Adrenal gland (tissue), 12 donors: ENCODE data around the gene LAMC3. TPM values are rescaled to one million over a fixed set of nuclear protein-coding genes. Genes with fewer than 3 reads are reported as not detected.

Source experiments
- DNase-seq, 7 donors: peaks; one replicate each; pipeline ENCODE4 v3.0.0-alpha.2; 2019 to 2020
- H3K27ac ChIP-seq, 5 donors: fragments of 200-600 bp; sonication (generic) in 4 of 5; 1 replicate in 3 of 5; 2 replicates in 2 of 5; pipeline versions ENCODE4 v1.5.1 to v1.8.0; 2016 to 2020; ENCODE audit warnings: mild to moderate bottlenecking in 1 of 5
- H3K27me3 ChIP-seq: fragments of 200-600 bp; 2 replicates; pipeline ENCODE4 v1.8.0; 2021
- H3K36me3 ChIP-seq, 2 donors: fragments of 200-600 bp; replicated peaks in 1 of 2; 1 replicate in 1 of 2; 2 replicates in 1 of 2; pipeline versions ENCODE4 v1.5.1 to v1.8.0; 2018 to 2022
- H3K4me1 ChIP-seq, 2 donors: fragments of 200-600 bp; replicated peaks in 1 of 2; 1 replicate in 1 of 2; 2 replicates in 1 of 2; pipeline versions ENCODE4 v1.5.1 to v1.8.0; 2018 to 2021
- H3K4me3 ChIP-seq, 4 donors: fragments of 200-600 bp; sonication (generic) in 3 of 4; one replicate each; pipeline ENCODE4 v1.5.1; 2016 to 2018
- H3K9me3 ChIP-seq, 3 donors: fragments of 200-600 bp; sonication (generic) in 1 of 3; replicated peaks in 1 of 3; 1 replicate in 2 of 3; 2 replicates in 1 of 3; pipeline versions ENCODE4 v1.5.1 to v1.8.0; 2016 to 2021
- POLR2A ChIP-seq, 2 donors: fragments of 450-650 bp; IDR thresholded peaks; one replicate each; pipeline ENCODE4 v1.6.1; 2017; ENCODE audit warnings: antibody characterized with exemption in 2 of 2, mild to moderate bottlenecking in 2 of 2, moderate library complexity in 1 of 2
- WGBS, 4 donors: extraction: QIAGEN DNeasy Blood & Tissue Kit in 2 of 4; methylation state at CpG; one replicate each; pipeline versions ENCODE4 v1.1.5 to v1.1.7; 2013 to 2017; 5-methylcytosine and 5-hydroxymethylcytosine counted together
- intact Hi-C, 2 donors: fragments of 100-400 bp; cut with DNase I; formaldehyde crosslinking; loops; one replicate each; pipeline versions ENCODE4 v1.14.1 to v1.15.0; 2022 to 2023
- polyA plus RNA-seq, 3 donors: library from polyadenylated mRNA; stranded (reverse); fragments of 200-250 nt in 2 of 3; fragments of 350-450 nt in 1 of 3; fragmentation: Illumina TruSeq in 1 of 3; extraction: RNeasy Lipid Tissue Mini Kit (QIAGEN cat#74804) in 1 of 3; gene quantifications; one replicate each; pipeline ENCODE4 v1.2.3, GENCODE V29; 2013 to 2014
- total RNA-seq, 9 donors: library from RNA; depleted of rRNA in 4 of 9; stranded (reverse); fragments of >200 nt in 4 of 9; fragments of 120-200 nt in 1 of 9; fragmentation: NEBNext Ultra II Directional in 1 of 9; extraction: Animal tissue kit (Norgen Biotek cat#: 25700) in 1 of 9; gene quantifications; one replicate each; pipeline versions ENCODE4 v1.1.0 to v1.2.4, GENCODE V29; 2013 to 2023
- TF ChIP-seq, protein P1 (sequence below), 6 experiments: fragments of 450-650 bp in 4 of 6; fragments of 200-600 bp in 2 of 6; sonication (generic) in 1 of 6; IDR thresholded peaks; 1 replicate in 5 of 6; 2 replicates in 1 of 6; pipeline versions ENCODE4 v1.5.1 to v1.8.0; 2016 to 2021; ENCODE audit warnings: antibody characterized with exemption in 6 of 6, mild to moderate bottlenecking in 2 of 6, moderate library complexity in 1 of 6
- donor health status: healthy with polysubstance abuse.
- donor health status: Bipolar disorder and iron deficiency.
- donor health status: DM: yes; HTN: yes; CAD: no.
- donor health status: DM: no; HTN: no; CAD: no.
- donor health status: DM: no; HTN: no; CAD: no.
- donor health status: DM: yes; HTN: yes; CAD: no.

LAMC3 gene
- total and polyA plus RNA-seq, 12 donors = 3.3 to 125 (median 49.7) TPM

DNA sequence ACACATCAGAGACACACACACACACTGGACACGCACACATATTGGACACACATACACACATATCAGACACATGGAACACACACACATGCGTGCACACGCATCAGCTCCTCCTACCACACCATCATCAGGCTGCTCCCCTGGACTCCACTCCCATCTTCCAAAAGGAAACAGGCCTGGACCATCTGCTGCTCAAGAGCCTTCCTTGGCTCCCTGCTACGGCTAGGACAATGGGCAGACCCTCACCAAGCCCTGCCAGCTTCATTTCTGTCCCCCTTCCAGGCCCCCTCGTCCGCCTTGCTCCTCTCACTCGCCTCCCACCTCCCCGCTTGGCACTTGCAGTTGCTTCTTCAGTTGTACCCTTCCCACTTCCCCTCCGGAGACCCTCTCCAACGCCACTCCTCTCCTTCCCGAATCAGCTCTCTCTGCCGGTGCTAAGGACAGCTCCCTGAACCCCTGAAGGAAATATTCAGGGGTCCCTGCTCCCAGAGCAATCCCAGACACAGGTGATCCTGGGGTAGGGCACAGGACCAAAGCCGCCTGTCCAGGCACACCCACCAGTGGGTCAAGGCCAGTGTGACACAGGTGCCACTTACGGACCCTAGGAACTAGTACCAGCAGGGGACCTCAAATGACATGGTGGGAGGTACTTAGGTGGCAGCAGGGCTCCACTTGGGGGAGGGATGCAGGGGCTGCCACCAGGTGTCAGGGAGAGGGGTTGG, 12.1 kb upstream of the LAMC3 start:
- WGBS, 4 donors = 73 to 88% (median 83%) methylated on average over 13 to 14 of the region's 14 CpGs
- no peak for TF ChIP-seq POLR2A (IDR thresholded peaks at IDR 0.05)
- TF ChIP-seq, protein P1, sequence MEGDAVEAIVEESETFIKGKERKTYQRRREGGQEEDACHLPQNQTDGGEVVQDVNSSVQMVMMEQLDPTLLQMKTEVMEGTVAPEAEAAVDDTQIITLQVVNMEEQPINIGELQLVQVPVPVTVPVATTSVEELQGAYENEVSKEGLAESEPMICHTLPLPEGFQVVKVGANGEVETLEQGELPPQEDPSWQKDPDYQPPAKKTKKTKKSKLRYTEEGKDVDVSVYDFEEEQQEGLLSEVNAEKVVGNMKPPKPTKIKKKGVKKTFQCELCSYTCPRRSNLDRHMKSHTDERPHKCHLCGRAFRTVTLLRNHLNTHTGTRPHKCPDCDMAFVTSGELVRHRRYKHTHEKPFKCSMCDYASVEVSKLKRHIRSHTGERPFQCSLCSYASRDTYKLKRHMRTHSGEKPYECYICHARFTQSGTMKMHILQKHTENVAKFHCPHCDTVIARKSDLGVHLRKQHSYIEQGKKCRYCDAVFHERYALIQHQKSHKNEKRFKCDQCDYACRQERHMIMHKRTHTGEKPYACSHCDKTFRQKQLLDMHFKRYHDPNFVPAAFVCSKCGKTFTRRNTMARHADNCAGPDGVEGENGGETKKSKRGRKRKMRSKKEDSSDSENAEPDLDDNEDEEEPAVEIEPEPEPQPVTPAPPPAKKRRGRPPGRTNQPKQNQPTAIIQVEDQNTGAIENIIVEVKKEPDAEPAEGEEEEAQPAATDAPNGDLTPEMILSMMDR (IDR thresholded peaks at IDR 0.05) = no peak

DNA sequence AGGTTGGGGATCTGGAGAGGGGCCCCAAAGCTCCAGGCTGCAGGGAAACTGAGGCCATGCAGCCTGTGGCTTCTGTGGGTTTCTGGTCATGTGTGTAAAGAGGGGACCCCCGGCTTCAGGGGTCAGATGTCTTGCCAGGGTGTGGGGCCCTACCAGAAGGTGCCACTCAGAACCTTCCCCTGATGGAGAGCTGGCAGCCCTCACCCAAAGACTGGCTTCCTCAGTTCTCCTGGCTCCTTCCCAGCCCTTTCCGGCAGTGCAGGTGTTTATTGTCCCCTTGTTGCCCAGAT, 11.6 kb upstream of the LAMC3 start:
- Histone ChIP-seq H3K4me3 (no peak overlapping the region), H3K27ac (no peak overlapping the region), H3K36me3 (no peaks in the 10 kb centered on the region), H3K4me1 (peaks cover 5 to 10% of the 10 kb centered on the region in 2 donors), H3K27me3 (no peaks in the 10 kb centered on the region), H3K9me3 (no peaks in the 10 kb centered on the region)
- TF ChIP-seq, protein P1 (IDR thresholded peaks at IDR 0.05) = no peak
- TF ChIP-seq POLR2A (IDR thresholded peaks at IDR 0.05) = no peak
- intact Hi-C loops = loop anchor here in 1 of 2 donors (5.0 kb wide), 2 partner anchors 125 to 290 kb away; no protein-coding TSS in a partner anchor
- no peak for DNase-seq
- WGBS, 4 donors = 54 to 80% (median 68%) methylated on average over 1 to 2 of the region's 2 CpGs

More for the DNA sequence above, 12.1 kb upstream of the LAMC3 start:
- H3K27me3 ChIP-seq = no peaks in the 10 kb centered on the region
- no peaks in the 10 kb centered on the region for H3K9me3 ChIP-seq
- H3K4me1 ChIP-seq = peaks cover 5 to 10% of the 10 kb centered on the region in 2 donors
- intact Hi-C loops = loop anchor here in 1 of 2 donors (5.0 kb wide), 2 partner anchors 125 to 290 kb away; no protein-coding TSS in a partner anchor
- H3K27ac ChIP-seq = no peak overlapping the region
- no peaks in the 10 kb centered on the region for H3K36me3 ChIP-seq
- H3K4me3 ChIP-seq = no peak overlapping the region
- DNase-seq = no peak

DNA sequence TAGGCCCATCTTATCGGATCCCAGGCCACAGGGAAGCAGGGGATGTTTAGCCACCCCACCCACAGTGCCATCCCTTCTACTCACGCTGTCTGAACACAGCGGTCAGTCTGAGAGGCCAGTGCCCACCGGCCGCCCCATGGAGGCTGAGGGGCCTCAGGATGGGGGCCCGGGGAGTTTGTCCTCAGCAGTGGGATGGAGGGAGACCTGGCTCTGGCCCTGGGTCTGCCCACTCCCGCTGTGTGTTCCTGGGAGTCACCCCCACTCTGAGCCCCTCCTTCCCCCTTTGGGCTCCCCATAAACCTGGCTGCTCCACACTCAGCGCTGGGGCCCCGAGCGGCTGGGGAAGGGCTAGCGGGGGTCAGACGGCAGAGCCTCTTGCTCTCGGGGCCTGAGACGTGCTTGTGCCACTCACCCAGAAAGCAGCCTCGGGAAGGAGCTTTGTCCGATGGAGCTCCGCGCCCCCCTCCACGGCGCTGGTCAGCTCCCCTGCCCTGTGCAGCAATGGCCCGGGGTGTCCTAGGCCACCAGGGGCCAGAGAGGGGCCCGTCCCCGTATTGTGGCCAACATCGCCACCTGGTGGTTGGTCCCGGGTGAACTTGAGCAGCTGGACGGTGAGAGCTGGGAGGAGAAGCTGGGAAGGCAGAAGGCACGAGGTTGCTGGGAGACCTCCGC, 10.9 kb upstream of the LAMC3 start:
- Histone ChIP-seq H3K4me1 (peaks cover 5 to 10% of the 10 kb centered on the region in 2 donors), H3K9me3 (no peaks in the 10 kb centered on the region), H3K4me3 (no peak overlapping the region), H3K27ac (no peak overlapping the region), H3K36me3 (no peaks in the 10 kb centered on the region), H3K27me3 (no peaks in the 10 kb centered on the region)
- peak; percentile 66 to 84 (median 78) for DNase-seq
- no peak for TF ChIP-seq POLR2A (IDR thresholded peaks at IDR 0.05)
- TF ChIP-seq, protein P1 (IDR thresholded peaks at IDR 0.05) = peak; percentile 72 to 85 (median 77)
- intact Hi-C loops = loop anchor here in 1 of 2 donors (5.0 kb wide), 2 partner anchors 126 to 291 kb away; no protein-coding TSS in a partner anchor
- 40 to 57% (median 44%) methylated on average over 8 to 28 of the region's 28 CpGs for WGBS, 4 donors

- no peak for DNase-seq
- WGBS, 4 donors = 59 to 73% (median 62%) methylated on average over 18 to 22 of the region's 22 CpGs
- no peaks in the 10 kb centered on the region for H3K9me3 ChIP-seq
- intact Hi-C loops = loop anchor here in 1 of 2 donors (5.0 kb wide), 2 partner anchors 126 to 291 kb away; no protein-coding TSS in a partner anchor
- no peaks in the 10 kb centered on the region for H3K36me3 ChIP-seq
- TF ChIP-seq, protein P1 (IDR thresholded peaks at IDR 0.05) = no peak
- no peak for TF ChIP-seq POLR2A (IDR thresholded peaks at IDR 0.05)
- H3K27ac ChIP-seq = no peak overlapping the region
- no peak overlapping the region for H3K4me3 ChIP-seq
- H3K27me3 ChIP-seq = no peaks in the 10 kb centered on the region
- H3K4me1 ChIP-seq = peaks cover 5 to 10% of the 10 kb centered on the region in 2 donors
Measured at GRCh38 chr9:130998597-130999244, 10.3 kb upstream of the LAMC3 start.
